Calu3 (cell line): ENCODE results near the gene MYO3B. TPM values are rescaled to one million over a fixed set of nuclear protein-coding genes. Genes with fewer than 3 reads are reported as not detected.

Experiments used
- BruUV-seq: library from RNA; stranded (reverse); fragments of 400-500 nt; replicated peaks from 2 replicates; lab custom pipeline; 2021; lab: Mats Ljungman, UMichigan
- CTCF ChIA-PET: fragments of 300-600 bp; sonication (Branson Sonifier 250); formaldehyde crosslinking; loops from one replicate; lab custom pipeline; 2022; ENCODE audit warnings: antibody characterized with exemption; lab: Charles Lee
- DNase-seq: peaks from one replicate; pipeline ENCODE4 v3.0.0; 2022
- H3K27ac Mint-ChIP-seq: one replicate; pipeline ENCODE4 v1.8.0; 2022; ENCODE audit warnings: mixed read lengths; ENCODE audit not compliant: unreplicated experiment
- H3K27me3 Mint-ChIP-seq: one replicate; pipeline ENCODE4 v1.8.0; 2022; ENCODE audit warnings: mixed read lengths; ENCODE audit not compliant: unreplicated experiment
- H3K36me3 Mint-ChIP-seq: one replicate; pipeline ENCODE4 v1.8.0; 2022; ENCODE audit warnings: mild to moderate bottlenecking, moderate library complexity, mixed read lengths; ENCODE audit not compliant: insufficient read depth, unreplicated experiment
- H3K4me1 Mint-ChIP-seq: one replicate; pipeline ENCODE4 v1.8.0; 2022; ENCODE audit warnings: mild to moderate bottlenecking, low read depth, mixed read lengths; ENCODE audit not compliant: unreplicated experiment
- H3K4me3 Mint-ChIP-seq: one replicate; pipeline ENCODE4 v1.8.0; 2022; ENCODE audit warnings: mild to moderate bottlenecking, low read depth, moderate library complexity, mixed read lengths; ENCODE audit not compliant: unreplicated experiment
- H3K9me3 Mint-ChIP-seq: one replicate; pipeline ENCODE4 v1.8.0; 2022; ENCODE audit warnings: low read depth, mixed read lengths; ENCODE audit not compliant: unreplicated experiment
- CTCF ChIP-seq: fragments of 200-600 bp; IDR thresholded peaks from one replicate; pipeline ENCODE4 v1.8.0; 2022; ENCODE audit warnings: antibody characterized with exemption; ENCODE audit not compliant: unreplicated experiment
- intact Hi-C: fragments of 100-400 bp; cut with micrococcal nuclease; formaldehyde crosslinking; loops from one replicate; pipeline ENCODE4 v1.10.0; 2022; ENCODE audit not compliant: unreplicated experiment
- total RNA-seq: library from RNA; stranded (reverse); gene quantifications from 2 replicates; pipeline ENCODE4 v1.2.3, GENCODE V29; 2022

MYO3B gene
- total RNA-seq, 1 experiment from 2014 or later: 5.0 TPM

GRCh38 chr2:170235860-170236679, 58.1 kb downstream of the MYO3B start:
- no TSS peak for BruUV-seq
- CTCF ChIA-PET: interaction anchor here (0.6 to 0.7 kb wide), 7 partner anchors 15 to 784 kb away, joined by 4 to 7 read pairs (median 5); no protein-coding TSS in a partner anchor
- no peaks in the 10 kb centered on the region for H3K9me3 Mint-ChIP-seq
- H3K4me3 Mint-ChIP-seq: no peak overlapping the region
- H3K36me3 Mint-ChIP-seq: no peaks in the 10 kb centered on the region
- TF ChIP-seq CTCF: peak; percentile 40
- DNase-seq: peak; percentile 45
- intact Hi-C loops: loop anchor here (1.0 to 10.0 kb wide), 3 partner anchors 125 to 579 kb away; no protein-coding TSS in a partner anchor
- H3K4me1 Mint-ChIP-seq: no peaks in the 10 kb centered on the region
- no peaks in the 10 kb centered on the region for H3K27me3 Mint-ChIP-seq
- H3K27ac Mint-ChIP-seq: no peak overlapping the region

GRCh38 chr2:170236680-170237047, 58.7 kb downstream of the MYO3B start:
- no peak for TF ChIP-seq CTCF
- no peaks in the 10 kb centered on the region for H3K4me1 Mint-ChIP-seq
- CTCF ChIA-PET: interaction anchor here (0.7 kb wide), 2 partner anchors 587 to 784 kb away, joined by 4 to 6 read pairs; no protein-coding TSS in a partner anchor
- no TSS peak for BruUV-seq
- H3K27me3 Mint-ChIP-seq: no peaks in the 10 kb centered on the region
- no peak overlapping the region for H3K4me3 Mint-ChIP-seq
- no peaks in the 10 kb centered on the region for H3K9me3 Mint-ChIP-seq
- no peak overlapping the region for H3K27ac Mint-ChIP-seq
- no peak for DNase-seq
- intact Hi-C loops: loop anchor here (1.0 to 10.0 kb wide), 3 partner anchors 125 to 578 kb away; no protein-coding TSS in a partner anchor
- no peaks in the 10 kb centered on the region for H3K36me3 Mint-ChIP-seq

GRCh38 chr2:170237572-170238120, 59.7 kb downstream of the MYO3B start:
- H3K27me3 Mint-ChIP-seq: no peaks in the 10 kb centered on the region
- no peak for TF ChIP-seq CTCF
- CTCF ChIA-PET: interaction anchor here (0.6 to 1.5 kb wide), 2 partner anchors 124 to 849 kb away, joined by 3 read pairs; no protein-coding TSS in a partner anchor

GRCh38 chr2:170238776-170239175, 60.8 kb downstream of the MYO3B start:
- no peak for DNase-seq
- TF ChIP-seq CTCF: no peak
- no peak overlapping the region for H3K27ac Mint-ChIP-seq
- no peaks in the 10 kb centered on the region for H3K9me3 Mint-ChIP-seq
- H3K27me3 Mint-ChIP-seq: no peaks in the 10 kb centered on the region
- intact Hi-C loops: loop anchor here (10.0 kb wide), 1 partner anchor 304 kb away; no protein-coding TSS in a partner anchor
- no peaks in the 10 kb centered on the region for H3K36me3 Mint-ChIP-seq
- CTCF ChIA-PET: interaction anchor here (1.2 kb wide), 1 partner anchor 10 kb away, joined by 3 read pairs; no protein-coding TSS in a partner anchor
- no TSS peak for BruUV-seq
- no peak overlapping the region for H3K4me3 Mint-ChIP-seq
- no peaks in the 10 kb centered on the region for H3K4me1 Mint-ChIP-seq

More at GRCh38 chr2:170237572-170238120, 59.7 kb downstream of the MYO3B start:
- no peak overlapping the region for H3K4me3 Mint-ChIP-seq
- H3K4me1 Mint-ChIP-seq: no peaks in the 10 kb centered on the region
- H3K27ac Mint-ChIP-seq: no peak overlapping the region
- intact Hi-C loops: loop anchor here (2.0 to 10.0 kb wide), 2 partner anchors 303 to 577 kb away; no protein-coding TSS in a partner anchor
- H3K36me3 Mint-ChIP-seq: no peaks in the 10 kb centered on the region
- DNase-seq: no peak
- no TSS peak for BruUV-seq
- no peaks in the 10 kb centered on the region for H3K9me3 Mint-ChIP-seq
